Mesothelial cell of epicardium (in vitro differentiated cells): ENCODE measurements around the gene PROX2. TPM values are rescaled to one million over a fixed set of nuclear protein-coding genes. Genes with fewer than 3 reads are reported as not detected.

Source experiments
- DNase-seq, 2 experiments: peaks; one replicate each; pipeline ENCODE4 v3.0.0; 2021; ENCODE audit warnings: low spot score in 2 of 2; ENCODE audit not compliant: unreplicated experiment in 2 of 2
- H3K27ac Mint-ChIP-seq: 2 replicates; pipeline ENCODE4 v1.8.0; 2021; ENCODE audit warnings: mixed read lengths
- H3K27me3 Mint-ChIP-seq: 2 replicates; pipeline ENCODE4 v1.8.0; 2021; ENCODE audit warnings: low read depth, mixed read lengths
- H3K36me3 Mint-ChIP-seq: 2 replicates; pipeline ENCODE4 v1.8.0; 2021; ENCODE audit warnings: mixed read lengths
- H3K4me1 Mint-ChIP-seq: 2 replicates; pipeline ENCODE4 v1.8.0; 2021; ENCODE audit warnings: mixed read lengths
- H3K4me3 Mint-ChIP-seq: 2 replicates; pipeline ENCODE4 v1.8.0; 2021; ENCODE audit warnings: mild to moderate bottlenecking, moderate library complexity, mixed read lengths
- H3K9me3 Mint-ChIP-seq: 2 replicates; pipeline ENCODE4 v1.8.0; 2021; ENCODE audit warnings: mixed read lengths
- CTCF ChIP-seq: fragments of 200-600 bp; sonication (generic); IDR thresholded peaks from one replicate; pipeline ENCODE4 v1.5.0; 2021; ENCODE audit warnings: antibody characterized with exemption; ENCODE audit not compliant: unreplicated experiment
- total RNA-seq: library from RNA; stranded (reverse); gene quantifications from 3 replicates; pipeline ENCODE4 v1.2.1, GENCODE V29; 2021

Gene PROX2
- total RNA-seq, 1 donor from 2014 or later = not detected

- H3K36me3 Mint-ChIP-seq = no peaks in the 10 kb centered on the region
- H3K27ac Mint-ChIP-seq = peak overlapping the region; percentile 31
- no peaks in the 10 kb centered on the region for H3K9me3 Mint-ChIP-seq
- H3K4me1 Mint-ChIP-seq = peaks cover 2% of the 10 kb centered on the region
- no peak for TF ChIP-seq CTCF
- peaks cover 4% of the 10 kb centered on the region for H3K27me3 Mint-ChIP-seq
- H3K4me3 Mint-ChIP-seq = no peak overlapping the region
- DNase-seq = no peak
These were observed 41.2 kb upstream of the PROX2 start for GRCh38 chr14:74917178-74917543.

GRCh38 chr14:74915826-74916225 lies 39.9 kb upstream of the PROX2 start:
- no peak for TF ChIP-seq CTCF
- H3K4me1 Mint-ChIP-seq = peaks cover 2% of the 10 kb centered on the region
- no peak overlapping the region for H3K4me3 Mint-ChIP-seq
- H3K9me3 Mint-ChIP-seq = no peaks in the 10 kb centered on the region
- H3K36me3 Mint-ChIP-seq = no peaks in the 10 kb centered on the region
- H3K27me3 Mint-ChIP-seq = no peaks in the 10 kb centered on the region
- no peak overlapping the region for H3K27ac Mint-ChIP-seq
- no peak for DNase-seq

GRCh38 chr14:74915426-74915825 lies 39.5 kb upstream of the PROX2 start:
- Mint-ChIP-seq H3K36me3 (no peaks in the 10 kb centered on the region), H3K4me1 (peaks cover 2% of the 10 kb centered on the region), H3K9me3 (no peaks in the 10 kb centered on the region), H3K4me3 (no peak overlapping the region), H3K27me3 (no peaks in the 10 kb centered on the region), H3K27ac (no peak overlapping the region)
- DNase-seq = no peak
- TF ChIP-seq CTCF = no peak

- DNase-seq = peak in 1 of 2 experiments; percentile 58
- TF ChIP-seq CTCF = peak; percentile 13
- Mint-ChIP-seq H3K27ac (no peak overlapping the region), H3K27me3 (no peaks in the 10 kb centered on the region), H3K36me3 (no peaks in the 10 kb centered on the region), H3K9me3 (no peaks in the 10 kb centered on the region), H3K4me3 (no peak overlapping the region), H3K4me1 (peaks cover 2% of the 10 kb centered on the region)
These were observed 38.1 kb upstream of the PROX2 start for GRCh38 chr14:74913986-74914573.

- H3K36me3 Mint-ChIP-seq = no peaks in the 10 kb centered on the region
- H3K4me1 Mint-ChIP-seq = peaks cover 2% of the 10 kb centered on the region
- no peak overlapping the region for H3K4me3 Mint-ChIP-seq
- H3K27me3 Mint-ChIP-seq = no peaks in the 10 kb centered on the region
- H3K27ac Mint-ChIP-seq = no peak overlapping the region
- no peak for DNase-seq
- H3K9me3 Mint-ChIP-seq = no peaks in the 10 kb centered on the region
- TF ChIP-seq CTCF = no peak
These were observed 37.5 kb upstream of the PROX2 start for GRCh38 chr14:74913393-74913910.

- no peaks in the 10 kb centered on the region for H3K9me3 Mint-ChIP-seq
- DNase-seq = no peak
- H3K27ac Mint-ChIP-seq = no peak overlapping the region
- H3K4me3 Mint-ChIP-seq = no peak overlapping the region
- TF ChIP-seq CTCF = no peak
- H3K36me3 Mint-ChIP-seq = no peaks in the 10 kb centered on the region
- no peaks in the 10 kb centered on the region for H3K27me3 Mint-ChIP-seq
- peaks cover 2% of the 10 kb centered on the region for H3K4me1 Mint-ChIP-seq
These were observed 36.9 kb upstream of the PROX2 start for GRCh38 chr14:74912801-74913200.
